GM18526 (cell line): ENCODE measurements around the gene C12orf76.
A peak's percentile ranks its signal among the peaks of the same experiment; 100 is the strongest.

Experiments used
- POLR2A ChIP-seq: IDR thresholded peaks from 3 replicates; pipeline ENCODE4 v1.6.1; 2011; ENCODE audit not compliant: insufficient read length; ENCODE audit errors: extremely low read depth

Gene C12orf76, protein sequence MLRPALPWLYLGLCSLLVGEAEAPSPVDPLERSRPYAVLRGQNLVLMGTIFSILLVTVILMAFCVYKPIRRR

DNA sequence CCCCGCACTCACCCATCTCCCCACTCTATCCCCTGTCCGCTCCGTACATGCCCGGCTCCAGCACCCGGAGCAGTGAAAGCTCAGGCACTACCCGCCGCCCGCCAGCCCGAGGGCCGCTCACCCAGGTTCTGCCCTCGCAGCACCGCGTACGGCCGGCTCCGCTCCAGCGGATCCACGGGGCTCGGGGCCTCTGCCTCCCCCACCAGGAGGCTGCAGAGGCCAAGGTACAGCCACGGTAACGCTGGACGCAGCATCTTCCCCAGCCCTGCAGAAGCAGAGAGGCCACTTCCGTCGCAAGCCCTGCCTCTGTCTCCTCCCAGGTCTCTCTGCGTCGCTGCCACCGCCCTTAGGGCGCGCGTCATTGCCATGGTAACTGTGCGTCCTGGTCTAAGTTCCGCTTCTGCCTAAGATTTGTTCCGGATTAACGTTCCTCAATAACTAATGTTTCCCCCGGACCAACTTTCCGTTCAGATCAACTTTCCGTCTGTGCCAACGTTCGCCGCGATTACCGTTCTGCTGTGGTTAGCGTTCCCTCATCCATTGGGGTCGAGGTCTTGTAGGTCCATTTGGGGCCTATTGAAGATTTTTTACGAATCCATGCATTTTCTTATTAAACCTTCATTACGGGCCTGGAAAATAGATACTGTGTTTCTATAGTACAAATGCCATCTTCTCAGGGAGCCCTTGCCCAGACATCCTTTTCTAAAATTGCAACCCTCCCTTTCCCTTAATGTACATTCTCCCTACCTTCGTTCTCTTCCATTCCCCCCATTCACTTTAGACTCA is at the start of gene C12orf76:
C12orf76 (minus strand) TSS at position 281 of the 786 bp plus-strand sequence; CDS start at position 254, 27 bp downstream.
- peak; percentile 89 for TF ChIP-seq POLR2A

DNA sequence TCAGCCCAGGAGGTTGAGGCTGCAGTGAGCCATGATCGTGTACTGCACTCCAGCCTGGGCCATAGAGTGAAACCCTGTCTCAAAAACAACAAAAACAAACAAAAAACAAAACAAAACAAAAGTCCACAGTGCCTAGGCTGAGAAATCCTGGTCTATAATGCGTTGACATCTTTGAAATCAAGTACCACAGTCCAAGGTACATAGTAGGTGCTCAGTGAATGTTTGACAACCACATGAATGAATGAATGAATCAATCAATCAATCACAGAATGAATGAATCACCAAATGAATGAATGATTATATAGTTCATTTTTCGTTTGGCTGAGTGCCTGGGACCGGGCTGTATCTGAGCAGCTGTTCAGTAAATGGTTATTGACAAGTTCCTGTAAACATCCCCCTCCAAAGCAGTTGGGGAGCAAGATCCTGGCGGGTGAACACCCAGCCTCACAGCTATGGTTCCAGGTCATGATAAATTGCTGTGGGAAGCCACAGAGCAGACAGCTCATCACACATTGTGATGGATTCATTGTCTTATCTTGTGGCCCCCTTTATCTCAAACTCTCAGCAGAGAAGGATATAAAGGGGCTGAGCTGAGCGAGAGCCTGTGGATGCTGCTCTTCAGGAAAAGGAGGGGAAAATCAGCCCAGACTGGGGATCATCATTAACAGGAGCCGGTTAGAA is 45.4 kb upstream of the C12orf76 start:
- no peak for TF ChIP-seq POLR2A

DNA sequence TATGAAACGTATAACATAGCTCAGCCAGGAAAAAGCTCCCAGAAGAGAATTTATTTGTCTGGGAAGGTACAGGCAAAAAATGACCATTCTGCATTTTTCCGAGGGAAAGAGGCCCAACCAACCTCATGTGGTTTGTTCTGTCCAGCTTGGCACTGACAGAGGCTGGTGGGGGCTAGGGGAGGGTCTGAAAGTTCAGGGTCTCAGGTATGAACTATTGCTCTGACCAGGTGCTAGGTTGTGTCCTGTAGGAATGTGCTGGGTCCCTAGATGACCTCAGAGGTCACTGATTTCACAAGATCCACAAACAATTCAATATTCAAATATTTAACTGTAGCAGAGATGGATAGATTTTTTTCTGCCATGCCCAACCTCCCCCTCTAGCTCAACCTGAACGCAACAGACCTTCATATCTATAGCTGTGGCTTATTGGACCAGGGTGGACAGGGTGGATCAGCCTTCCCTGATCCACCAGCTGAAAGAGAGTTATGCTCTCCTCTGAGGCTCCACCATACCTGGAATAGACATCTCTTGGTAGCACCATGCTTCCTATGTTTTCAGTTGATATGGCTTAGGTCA is 42.9 kb upstream of the C12orf76 start:
- TF ChIP-seq POLR2A, result no peak

DNA sequence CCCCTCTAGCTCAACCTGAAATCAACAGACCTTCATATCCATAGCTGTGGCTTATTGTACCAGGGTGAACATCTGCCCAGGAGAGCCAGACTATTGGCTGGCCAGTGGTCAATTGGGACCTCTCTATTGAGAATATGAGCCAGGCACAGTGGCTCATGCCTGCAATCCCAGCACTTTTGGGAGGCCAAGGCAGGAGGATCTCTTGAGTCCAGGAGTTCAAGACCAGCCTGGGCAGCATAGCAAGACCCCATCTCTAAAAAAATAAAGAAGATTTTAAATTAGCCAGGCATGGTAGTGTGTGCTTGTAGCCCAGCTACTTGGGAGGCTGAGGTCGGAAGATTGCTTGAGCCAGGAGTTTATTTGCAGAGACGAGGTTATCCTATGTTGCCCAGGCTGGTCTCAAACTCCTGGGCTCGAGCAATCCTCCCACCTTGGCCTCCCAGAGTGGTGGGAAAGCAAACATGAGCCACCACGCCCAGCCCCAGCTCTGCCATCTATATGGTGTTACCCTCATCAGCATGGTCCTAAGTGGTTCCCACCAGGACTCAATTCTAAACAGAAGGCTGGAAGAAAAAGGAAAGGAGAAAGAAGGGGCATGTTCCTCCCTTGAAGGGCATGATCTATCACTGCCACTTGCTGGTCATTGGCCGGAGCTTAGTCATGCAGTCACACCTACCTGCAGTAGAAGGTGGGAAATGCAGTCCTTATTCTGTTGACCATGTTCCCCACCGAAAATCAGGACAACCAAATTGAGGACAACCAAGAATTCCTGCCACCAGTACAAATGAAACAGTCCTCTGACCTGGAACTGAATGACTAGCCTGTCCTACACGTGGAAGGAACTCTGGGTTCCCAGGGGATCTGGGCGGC is 42.2 kb upstream of the C12orf76 start:
- TF ChIP-seq POLR2A, result no peak

DNA sequence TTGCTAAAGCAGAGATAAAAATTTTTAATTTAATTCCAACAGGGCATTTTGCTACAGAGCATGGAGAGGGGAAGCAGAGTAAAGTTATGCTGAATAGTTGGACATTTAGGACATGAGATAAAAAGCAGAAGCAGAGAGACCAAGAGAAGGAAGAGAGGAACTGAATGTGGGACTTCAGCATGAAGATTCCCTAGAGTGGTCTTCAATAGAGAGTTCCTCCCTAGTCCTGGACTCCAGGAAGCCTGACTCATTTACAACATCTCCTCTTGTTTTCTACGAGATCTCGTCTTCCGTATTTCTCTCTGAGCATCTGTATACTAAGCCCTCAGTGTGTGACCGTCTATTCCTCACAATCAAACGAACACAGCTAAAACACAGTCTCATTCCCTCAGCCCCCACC is 40.6 kb upstream of the C12orf76 start:
- no peak for TF ChIP-seq POLR2A

DNA sequence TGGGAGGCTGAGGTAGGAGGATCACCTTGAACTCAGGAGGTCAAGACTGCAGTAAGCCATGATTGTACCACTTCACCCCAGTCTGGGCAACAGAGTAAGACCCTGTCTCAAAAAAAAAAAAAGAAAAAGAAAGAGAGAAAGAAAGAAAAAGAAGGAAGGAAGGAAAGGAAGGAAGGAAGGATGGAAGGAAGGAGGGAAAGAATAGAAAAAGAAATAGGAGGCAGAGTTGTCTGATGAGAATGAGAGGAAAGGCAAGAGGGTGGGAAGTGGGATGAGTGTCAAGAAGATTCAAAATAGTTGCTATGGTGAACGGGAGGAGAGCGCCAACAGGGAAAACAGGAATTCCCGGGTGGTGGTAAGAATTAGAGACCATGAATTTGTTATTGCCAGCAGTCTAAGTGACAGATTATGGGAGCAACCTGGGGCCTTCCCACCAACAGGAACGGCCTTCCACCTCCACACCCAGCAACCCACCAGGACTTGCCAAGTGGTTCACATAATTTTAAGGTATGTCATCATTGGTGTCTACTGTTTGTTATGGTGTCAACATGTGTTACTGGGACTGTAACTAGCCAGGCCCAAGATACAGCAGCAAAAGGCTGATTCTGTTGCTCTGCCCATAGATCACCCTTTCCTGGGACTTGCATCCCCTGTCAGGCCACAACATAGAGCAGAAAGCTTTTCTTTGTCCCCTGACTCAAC is 36.1 kb upstream of the C12orf76 start:
- TF ChIP-seq POLR2A, result no peak

DNA sequence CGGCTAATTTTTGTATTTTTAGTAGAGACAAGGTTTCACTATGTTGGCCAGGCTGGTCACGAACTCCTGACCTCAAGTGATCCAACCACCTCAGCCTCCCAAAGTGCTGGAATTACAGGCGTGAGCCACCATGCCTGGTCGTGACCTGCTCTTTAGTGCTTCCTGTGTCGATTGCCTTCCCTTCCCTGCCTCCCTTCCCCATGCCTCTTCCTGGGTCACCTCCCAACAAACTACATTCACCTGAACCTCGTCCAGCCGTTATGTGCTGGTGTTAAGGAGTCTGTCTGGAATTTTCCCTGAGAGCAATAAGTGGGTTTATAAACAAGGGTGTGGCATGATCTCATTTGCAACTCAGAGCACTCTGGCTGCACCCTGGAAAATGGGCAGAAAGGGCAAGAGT is 32.1 kb upstream of the C12orf76 start:
- no peak for TF ChIP-seq POLR2A

DNA sequence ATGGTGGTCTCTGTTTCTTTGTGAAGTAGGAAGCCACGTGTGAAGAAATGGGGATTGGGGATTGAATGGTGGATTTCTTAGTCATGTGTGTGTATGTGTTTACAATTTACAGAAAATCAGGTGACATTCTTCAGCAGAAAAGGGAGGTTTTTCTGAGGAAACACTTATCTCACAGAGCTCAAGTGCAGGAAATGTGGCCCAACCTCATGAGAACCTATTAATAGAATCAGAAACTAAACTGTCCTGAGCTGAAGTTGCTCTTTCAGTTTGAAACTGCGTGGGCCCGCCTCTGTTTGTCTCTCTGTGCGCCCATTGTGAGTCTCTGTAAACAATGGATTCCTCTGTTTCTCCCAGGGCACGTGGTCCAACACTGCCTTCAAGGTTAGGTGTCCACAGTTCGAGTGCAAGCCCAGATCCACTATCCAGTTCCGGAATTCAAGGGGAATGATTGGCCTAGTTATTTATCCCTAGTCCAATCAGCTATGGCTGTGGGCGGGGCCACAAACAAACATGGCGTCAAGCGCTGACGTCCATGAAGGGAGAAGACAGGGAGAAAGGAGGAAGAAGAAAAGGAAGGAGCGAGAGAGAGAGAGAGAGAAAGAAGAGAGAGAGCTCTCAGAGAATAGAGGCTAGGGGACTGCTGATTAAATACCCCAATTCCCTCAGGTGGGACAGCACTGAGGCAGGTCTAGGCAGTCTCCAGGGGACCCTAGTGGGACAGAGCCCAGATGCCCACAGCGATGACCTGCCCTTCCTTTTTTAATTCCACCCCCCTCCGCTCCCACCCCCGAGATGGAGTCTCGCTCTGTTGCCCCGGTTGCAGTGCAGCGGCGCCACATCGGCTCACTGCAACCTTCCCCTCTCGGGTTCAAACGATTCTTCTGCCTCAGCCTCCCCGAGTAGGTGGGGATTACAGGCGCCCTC is 31.4 kb upstream of the C12orf76 start:
- TF ChIP-seq POLR2A, result peak; percentile 35

DNA sequence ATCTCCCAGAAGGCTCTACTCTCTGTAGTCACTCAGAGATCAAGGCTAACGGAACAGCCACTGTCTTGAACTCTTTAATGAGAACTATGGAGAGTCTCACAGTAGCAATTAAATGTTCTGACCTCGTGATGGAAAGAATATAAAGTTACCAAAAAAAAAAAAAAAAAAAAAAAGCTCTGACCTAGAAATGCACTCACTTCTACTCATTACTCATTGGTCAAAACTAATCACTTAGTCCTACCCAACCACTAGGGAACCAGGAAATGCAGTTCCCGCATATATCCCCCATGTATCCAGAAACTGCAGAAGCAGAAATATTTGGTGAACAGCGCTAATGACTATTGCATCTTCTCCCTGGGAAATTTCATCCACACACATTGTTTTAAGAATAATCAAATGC is 29.5 kb upstream of the C12orf76 start:
- TF ChIP-seq POLR2A, result no peak

DNA sequence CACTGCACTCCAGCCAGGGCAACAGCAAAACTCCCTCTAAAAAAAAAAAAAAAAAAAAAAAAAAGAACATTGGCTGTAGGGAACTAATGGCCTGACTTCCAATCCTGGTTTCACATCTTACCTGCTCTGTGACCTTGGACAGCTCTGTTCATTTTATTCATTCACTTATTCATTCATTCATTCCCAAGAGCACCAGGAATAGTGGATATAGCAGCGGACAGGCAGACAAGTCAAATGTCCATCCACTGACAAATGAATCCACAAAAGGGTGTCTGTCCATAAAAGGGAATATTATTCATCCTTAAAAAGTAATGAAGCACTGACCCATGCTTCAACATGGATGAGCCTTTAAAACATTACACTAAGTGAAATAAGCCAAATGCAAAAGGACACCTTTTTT is 27.6 kb upstream of the C12orf76 start:
- TF ChIP-seq POLR2A, result no peak

DNA sequence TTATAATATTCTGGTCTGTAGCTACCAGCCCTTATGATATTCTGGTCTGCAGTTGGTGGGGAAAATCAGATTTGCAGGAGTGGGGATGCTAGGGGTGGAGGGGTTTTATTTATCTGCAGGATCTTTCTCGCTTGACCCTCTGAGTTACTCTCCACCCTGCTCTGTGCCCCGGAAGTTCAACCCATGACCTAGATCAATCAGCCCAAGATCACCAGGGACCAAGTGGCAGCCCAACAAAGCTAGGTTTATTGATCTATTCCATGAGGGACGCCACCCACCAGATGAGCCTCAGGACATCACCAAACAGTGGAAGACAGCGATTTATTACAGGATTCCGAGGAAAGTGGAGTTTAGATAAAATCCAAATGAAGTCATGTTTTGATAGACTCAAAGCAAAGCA is 25.8 kb upstream of the C12orf76 start:
- TF ChIP-seq POLR2A, result no peak

DNA sequence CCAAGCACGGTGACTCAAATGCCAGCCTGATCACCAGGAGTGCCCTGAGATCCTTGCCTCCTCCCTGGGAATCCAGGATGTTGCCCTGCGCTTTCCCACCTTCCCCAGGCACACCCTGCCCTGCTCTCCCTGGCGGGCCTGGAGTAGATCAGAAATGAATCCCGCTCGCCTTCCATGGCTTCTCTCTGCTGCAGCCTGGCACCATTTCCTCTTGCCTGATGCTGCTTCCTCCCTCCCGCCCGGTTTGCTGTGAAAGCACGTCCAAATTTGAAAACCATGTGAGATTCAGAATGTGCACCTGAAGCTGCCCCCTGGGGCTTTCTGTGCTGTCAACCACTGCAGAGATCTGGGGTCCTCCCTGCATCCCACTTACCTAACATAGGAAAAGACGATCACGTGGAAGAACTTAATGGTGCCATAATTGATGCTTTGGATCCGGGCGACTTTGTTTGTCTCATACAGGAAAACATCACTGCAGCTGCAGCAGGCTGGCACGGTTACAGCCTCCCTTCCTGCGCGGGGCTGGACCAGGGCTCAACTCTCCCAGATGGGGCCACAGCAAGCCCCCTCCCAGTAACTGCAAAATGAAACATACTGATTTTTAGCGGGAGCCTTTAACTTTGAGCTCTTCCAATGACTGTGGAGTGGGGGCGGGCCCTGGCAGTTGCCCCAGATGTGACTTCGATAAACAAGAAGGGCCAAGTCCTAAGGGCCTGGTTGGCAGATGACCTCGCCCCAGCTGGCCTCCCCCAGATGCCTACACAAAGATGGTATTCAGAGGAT is 24.9 kb upstream of the C12orf76 start:
- TF ChIP-seq POLR2A, result no peak

DNA sequence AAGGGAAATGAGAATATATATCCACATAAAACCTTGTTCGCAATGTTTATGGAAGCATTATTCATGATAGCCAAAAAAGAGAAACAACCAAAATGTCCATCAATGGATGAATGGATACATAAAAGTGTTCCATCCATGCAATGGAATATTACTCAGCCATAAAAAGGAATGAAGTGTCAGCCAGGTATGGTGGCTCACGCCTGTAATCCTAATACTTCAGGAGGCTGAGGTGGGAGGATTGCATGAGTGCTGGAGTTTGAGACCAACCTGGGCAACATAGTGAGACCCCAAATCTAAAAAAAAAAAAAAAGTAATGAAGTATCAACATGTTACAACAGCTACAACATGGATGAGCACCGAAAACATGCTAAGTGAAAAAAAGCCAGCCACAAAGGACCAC is 23.6 kb upstream of the C12orf76 start:
- no peak for TF ChIP-seq POLR2A
